T47D (cell line): ENCODE results near the gene NYNRIN.

Experiments
- DNase-seq, 2 experiments: peaks; one replicate each; pipeline versions ENCODE4 v3.0.0 to v3.0.0-alpha.2; 2011 to 2012; ENCODE audit warnings: low read depth in 1 of 2, low spot score in 1 of 2
- JUND ChIP-seq: IDR thresholded peaks from 2 replicates; pipeline ENCODE4 v1.6.1; 2012; ENCODE audit warnings: low read depth
- in situ Hi-C: cut with HindIII; loops from 2 replicates; pipeline ENCODE4 v1.10.0; 2016; ENCODE audit warnings: low sequenced_read_pairs, low pct_unique_long_range_greater_than_20kb

NYNRIN gene

DNA sequence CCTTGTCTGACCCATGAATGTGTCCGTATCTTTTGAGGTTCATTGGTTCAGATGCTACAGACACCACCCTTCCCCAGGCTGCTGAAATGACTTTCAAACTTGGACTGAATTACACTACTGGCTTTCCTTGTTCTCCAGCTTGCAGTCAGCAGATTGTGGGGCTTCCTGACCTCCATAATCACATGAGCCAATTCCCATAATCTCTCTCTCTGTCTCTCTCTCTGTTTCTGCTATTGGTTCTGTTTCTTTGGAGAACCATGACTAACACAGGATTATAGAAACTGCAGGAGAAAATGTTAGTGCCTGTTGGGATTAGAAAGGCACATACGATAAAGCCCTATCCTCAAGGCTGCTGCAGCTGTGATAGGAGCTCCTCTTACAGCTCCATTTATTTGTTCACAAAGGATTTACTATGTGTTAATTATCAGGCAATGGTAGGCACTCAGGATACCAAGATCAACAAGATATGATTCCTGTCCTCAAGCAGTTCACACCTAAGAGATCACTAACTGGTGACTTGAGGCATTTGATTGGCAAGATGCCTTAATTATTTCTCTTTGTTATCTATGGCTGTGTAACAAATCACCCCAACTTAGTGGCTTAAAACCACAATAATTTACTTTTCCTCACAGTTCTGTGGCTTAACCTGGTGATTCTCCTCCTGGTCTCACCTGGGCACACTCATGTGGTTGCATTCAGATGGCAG lies 10.2 kb upstream of the NYNRIN start:
- in situ Hi-C loops: no loop called here
- no peak for TF ChIP-seq JUND
- DNase-seq: no peak

DNA sequence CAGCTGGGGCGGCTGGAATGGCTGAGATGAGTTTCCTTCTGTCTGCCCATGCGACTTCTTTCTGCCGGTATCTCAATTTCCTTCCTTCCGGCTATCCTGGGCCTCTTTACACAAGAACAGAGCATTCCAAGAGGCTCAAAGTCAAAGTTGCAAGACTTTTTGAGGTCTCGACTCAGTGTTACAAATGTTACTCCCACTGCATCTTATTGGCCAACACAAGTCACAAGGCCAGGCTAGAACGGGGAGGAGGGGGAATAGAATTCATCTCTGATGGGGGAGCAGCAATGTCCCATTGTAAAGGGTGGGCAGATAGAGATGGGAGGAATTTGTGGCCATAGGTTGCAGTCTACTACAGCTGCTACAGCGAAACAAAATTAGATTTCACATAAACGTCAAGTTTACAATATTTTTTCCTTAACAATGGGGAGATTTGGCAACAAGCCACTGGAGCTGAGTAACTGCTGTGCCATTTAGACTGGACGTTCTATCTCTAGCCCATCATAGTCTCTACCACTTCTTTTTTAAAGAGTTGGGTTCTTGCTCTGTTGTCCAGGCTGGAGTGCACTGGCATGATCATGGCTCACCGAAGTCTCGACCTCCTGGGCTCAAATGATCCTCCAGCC lies 9.5 kb upstream of the NYNRIN start:
- in situ Hi-C loops: no loop called here
- no peak for DNase-seq
- TF ChIP-seq JUND: no peak

GRCh38 chr14:24390701-24391468 lies 7.9 kb upstream of the NYNRIN start:
- no peak for TF ChIP-seq JUND
- in situ Hi-C loops: no loop called here
- DNase-seq: no peak

DNA sequence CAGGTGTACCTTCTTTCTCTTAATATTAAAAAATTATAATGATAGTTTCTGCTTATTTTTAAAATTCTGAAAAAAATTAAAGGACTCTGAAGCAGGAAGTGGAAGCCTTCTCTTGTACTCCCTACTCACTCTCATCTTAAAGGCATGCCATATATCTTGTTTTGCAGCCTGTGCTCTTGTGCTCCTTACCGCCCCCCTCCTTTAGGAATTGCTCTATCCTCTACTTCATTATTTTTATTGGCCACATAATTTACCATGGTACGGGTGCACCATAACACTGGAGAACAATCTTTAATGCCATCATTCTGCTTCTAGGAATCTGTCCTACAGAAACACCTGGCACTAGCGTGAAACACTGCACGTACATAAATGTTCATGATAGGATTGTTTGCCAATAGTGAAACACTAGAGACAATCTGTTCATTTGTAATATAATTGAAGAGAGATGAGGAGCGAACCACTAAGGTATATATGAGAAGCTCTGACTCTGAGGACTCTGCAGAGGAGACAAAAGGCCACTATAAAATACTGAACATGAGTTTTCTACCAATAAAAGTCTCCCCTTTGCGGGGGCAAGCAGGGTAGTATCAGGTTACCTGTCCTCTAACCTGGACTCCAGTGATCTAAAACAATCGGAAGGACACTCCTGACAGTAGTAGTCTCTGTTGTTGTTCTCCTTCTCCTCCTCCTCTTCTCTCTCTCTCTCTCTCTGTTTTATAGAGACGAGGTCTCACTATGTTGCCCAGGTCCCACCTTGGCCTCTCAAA lies 6.3 kb upstream of the NYNRIN start:
- in situ Hi-C loops: no loop called here
- peak; percentile 27 to 91 for DNase-seq
- TF ChIP-seq JUND: no peak

DNA sequence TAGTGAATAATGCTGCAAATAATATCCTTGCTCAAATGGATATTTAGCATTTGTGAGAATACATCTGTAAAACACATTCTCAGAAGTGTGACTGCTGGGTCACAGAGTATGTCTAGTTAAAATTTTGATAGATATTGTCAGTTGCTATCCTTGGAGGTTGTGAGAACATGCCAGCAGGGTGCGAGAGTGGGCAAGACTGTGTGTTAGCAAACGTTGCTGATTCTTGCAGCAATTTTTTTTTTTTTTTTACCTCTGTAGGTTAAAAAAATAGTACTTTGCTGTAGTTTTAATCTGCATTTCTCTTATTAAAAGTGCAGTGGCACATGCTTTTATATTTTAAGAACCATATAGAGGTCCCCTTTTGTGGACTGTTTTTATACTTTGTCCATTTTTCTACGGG lies 4.5 kb upstream of the NYNRIN start:
- no peak for TF ChIP-seq JUND
- peak in 1 of 2 experiments; percentile 17 for DNase-seq
- in situ Hi-C loops: no loop called here

GRCh38 chr14:24395609-24396582 lies 2.9 kb upstream of the NYNRIN start:
- peak in 1 of 2 experiments; percentile 62 for DNase-seq
- in situ Hi-C loops: no loop called here
- TF ChIP-seq JUND: no peak

DNA sequence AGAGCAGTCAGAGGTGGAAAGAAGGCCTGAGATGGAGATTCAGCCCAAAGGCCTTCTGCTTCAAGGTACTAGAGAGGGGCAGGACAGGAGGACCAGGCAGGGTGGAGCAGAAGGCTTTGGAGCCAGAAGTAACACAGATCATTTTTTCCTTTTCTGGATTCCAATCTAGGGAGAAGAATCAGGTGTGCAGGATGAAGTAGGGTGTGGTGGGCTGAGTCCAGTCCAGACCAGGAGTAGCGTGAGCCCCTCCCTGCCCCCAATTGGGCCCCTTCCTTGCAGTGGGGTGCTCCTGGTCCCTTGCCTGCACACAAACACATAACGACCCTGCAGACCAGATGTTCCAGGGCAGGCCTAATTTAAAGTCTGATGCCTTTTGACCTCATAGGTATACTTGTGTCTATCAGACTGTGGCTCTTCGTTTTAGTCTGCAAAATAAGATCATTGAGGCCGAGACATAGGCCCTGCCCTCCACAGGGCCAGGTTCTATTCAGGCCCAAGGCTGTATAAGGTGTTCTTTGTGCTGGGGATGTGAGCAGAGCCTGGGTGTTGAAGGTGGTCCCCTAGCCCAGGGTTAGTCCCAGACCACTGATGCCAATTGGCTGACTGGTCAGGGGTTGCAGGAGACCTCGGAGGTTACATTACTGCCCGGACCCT lies 1.0 kb upstream of the NYNRIN start:
- DNase-seq: no peak
- no peak for TF ChIP-seq JUND
- in situ Hi-C loops: no loop called here

DNA sequence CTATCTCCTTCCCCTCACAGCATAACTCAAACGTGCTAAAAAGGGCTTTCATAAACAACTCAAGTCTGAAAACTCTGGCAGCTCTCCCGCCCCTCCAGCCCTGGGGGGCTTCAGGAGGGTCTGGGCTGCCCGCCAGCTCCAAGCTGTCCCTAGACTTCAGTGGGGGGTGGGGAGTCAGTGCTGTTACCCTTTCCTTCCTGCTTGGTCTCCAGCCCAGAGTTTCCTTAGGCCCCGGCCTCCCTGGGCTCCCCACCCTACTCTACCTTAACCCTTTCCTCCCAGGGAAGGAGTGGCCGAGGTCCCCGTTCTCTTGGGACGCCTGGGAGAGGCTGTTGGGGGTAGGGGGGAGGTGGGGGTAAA lies 530 bp upstream of the NYNRIN start:
- in situ Hi-C loops: no loop called here
- DNase-seq: no peak
- TF ChIP-seq JUND: no peak

- no peak for DNase-seq
- TF ChIP-seq JUND: no peak
- in situ Hi-C loops: no loop called here
Observed at GRCh38 chr14:24399447-24399822, 632 bp downstream of the NYNRIN start.

DNA sequence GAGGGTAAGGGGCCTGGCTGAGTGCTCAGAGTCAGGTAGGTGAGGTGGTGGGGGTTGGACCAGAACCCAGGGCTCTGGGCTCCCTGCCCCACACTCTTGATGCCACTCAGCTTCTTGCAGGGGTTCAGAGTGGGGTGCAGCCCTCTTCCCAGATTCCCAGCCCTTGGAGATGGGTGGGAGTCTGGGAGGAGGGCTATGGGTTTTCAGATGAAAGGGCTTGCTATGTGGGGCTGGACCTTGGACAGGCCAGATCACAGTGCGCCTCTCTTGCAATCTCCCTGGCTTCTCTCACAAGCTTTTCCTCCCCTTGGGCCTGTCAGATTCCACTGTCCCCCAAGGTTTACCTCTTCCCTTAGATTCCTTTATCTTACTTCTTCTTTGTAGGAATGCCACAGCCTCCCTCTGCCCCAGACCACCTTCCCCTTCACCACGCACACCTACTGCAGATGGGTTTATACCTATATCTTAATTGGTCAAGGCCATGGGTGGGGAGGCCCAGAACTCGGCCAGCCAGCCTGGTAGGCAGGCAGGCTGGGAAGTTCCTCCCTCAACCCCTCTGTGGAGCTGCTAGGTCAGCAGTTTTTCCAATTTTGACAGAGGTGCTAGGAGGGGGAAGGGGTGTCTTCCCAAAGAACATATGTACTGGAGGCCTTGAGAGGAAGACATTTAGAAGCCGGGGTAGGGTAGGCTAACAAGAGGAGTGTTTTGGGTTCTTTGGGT lies 1.4 kb downstream of the NYNRIN start:
- TF ChIP-seq JUND: no peak
- in situ Hi-C loops: no loop called here
- no peak for DNase-seq
